Stimulated activated CD4-positive, alpha-beta T cell treated with anti-CD3 and anti-CD28 coated beads, Interleukin-1b, Interleukin-23, amount 100 ng/mL, for 48 hours (primary cell): ENCODE results near the gene SULT1B1.
"Not testable (repeated sequence)": the region's sequence is repeated elsewhere in the genome, so short reads cannot be mapped to it uniquely, and the experiment has no call there.

Experiments
- DNase-seq: peaks from one replicate; pipeline ENCODE4 v3.0.0-alpha.2; 2020

SULT1B1 gene

DNA sequence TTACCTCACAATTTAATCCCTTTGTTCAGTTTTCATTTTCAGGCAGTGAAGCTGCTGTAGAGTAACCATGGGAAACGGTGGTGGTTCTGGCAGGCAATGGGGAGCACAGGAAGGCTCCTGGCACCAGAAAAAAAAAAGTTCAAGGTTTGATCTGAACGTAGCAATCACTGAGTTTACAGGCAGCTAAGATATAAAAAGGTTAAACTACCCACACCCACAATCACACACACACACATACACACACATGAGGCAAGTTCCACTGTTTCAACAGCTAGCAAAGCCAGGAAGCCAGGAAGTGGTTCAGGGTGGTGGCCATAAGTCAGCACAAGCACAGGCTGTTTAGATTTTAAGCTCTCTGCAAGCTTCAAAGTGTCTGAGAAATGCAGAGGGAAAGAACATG is at the start of gene SULT1B1:
SULT1B1 (minus strand) TSS at position 166 of the 400 bp plus-strand sequence. CDS start 5,403 bp downstream, outside the sequence.
- DNase-seq = peak; percentile 31

DNA sequence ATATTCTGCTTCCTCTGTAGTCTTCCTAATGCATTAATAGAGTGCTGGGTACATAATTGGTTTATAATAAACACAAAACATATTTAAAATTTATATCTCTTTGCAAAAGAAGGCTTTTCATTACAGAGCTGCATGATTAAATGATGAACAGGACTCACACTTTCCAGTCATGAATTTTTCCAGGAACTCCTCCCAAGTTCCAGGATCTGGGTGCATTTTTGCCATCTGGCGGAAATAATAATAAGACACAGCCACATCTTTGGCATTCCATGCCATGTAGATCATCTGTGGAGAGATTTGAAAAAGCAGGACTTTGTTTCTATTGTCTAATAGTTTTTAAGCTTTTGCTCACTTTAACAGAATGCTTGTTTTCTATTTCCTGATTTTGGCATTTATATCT is 40.2 kb upstream of the SULT1B1 start:
- DNase-seq = no peak

DNA sequence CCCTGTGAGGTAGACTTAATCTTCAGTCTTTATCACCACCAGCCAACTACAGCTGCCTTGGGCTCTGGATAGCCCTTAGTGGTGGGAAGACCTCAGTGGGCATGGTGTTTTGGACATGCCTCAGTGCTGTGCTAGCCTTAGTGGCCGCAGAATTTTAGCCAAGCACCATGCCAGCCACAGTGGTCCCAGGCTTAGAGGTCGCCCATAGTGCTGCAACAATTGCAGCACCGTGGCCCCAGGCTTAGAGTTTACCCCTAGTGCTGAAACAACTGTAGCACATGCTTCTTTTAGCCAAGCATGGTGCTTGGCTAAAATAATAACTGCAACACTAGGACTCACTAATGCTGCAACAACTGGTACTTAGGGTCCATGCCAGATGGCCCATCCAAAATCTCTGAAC is 38.9 kb upstream of the SULT1B1 start:
- DNase-seq = no peak

GRCh38 chr4:69793732-69794131 is 33.3 kb upstream of the SULT1B1 start:
- DNase-seq = no peak

DNA sequence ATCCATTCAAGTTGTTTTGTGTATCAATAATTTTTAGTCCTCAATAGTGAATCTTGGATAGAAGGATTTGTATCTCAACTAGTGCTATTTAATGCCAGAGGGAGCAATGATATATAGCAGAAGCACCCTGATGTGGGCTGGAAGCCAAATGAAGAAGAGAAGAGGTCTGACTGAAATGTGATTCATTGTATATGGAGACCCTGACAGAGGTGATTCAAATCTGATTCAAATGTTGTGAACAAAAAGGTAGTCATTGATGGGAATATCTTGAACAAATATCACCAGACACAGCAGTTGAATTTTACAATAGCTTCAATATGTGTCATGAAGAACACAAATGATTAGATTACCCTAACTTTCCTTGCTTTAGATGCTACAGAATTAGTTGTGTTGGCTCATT is 27.5 kb upstream of the SULT1B1 start:
- DNase-seq = no peak

GRCh38 chr4:69786547-69786946 is 26.1 kb upstream of the SULT1B1 start:
- DNase-seq = no peak

DNA sequence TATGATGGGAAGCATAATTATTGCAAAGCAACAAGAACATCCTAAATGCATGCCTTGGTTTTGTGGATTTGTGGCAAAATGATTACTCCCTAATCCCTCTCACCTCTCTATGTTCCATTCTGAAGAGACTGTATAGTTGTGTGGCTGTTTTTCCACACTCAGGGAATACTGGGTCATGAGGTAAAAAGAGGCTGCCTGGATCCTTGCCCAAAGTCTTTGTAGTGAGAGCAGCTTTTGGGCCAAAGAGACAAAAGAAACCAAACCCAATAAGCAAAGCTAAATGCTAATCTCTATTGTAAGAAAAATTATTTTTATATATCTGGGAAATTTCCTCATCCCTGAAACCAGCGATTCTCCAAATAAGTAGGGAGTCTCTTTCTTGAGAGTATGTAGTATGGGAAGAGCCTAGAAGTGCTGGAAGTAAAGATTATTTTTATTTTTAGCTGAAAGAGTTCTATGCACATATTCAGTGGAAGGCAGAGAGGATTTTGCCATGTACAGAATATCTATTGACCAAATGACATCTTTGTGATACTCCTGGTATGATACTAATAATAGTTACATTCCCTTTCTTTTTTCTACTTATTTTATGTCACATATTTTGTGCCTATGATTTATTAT is 24.9 kb upstream of the SULT1B1 start:
- DNase-seq = no peak

GRCh38 chr4:69782651-69783310 is 22.4 kb upstream of the SULT1B1 start:
- no peak for DNase-seq

DNA sequence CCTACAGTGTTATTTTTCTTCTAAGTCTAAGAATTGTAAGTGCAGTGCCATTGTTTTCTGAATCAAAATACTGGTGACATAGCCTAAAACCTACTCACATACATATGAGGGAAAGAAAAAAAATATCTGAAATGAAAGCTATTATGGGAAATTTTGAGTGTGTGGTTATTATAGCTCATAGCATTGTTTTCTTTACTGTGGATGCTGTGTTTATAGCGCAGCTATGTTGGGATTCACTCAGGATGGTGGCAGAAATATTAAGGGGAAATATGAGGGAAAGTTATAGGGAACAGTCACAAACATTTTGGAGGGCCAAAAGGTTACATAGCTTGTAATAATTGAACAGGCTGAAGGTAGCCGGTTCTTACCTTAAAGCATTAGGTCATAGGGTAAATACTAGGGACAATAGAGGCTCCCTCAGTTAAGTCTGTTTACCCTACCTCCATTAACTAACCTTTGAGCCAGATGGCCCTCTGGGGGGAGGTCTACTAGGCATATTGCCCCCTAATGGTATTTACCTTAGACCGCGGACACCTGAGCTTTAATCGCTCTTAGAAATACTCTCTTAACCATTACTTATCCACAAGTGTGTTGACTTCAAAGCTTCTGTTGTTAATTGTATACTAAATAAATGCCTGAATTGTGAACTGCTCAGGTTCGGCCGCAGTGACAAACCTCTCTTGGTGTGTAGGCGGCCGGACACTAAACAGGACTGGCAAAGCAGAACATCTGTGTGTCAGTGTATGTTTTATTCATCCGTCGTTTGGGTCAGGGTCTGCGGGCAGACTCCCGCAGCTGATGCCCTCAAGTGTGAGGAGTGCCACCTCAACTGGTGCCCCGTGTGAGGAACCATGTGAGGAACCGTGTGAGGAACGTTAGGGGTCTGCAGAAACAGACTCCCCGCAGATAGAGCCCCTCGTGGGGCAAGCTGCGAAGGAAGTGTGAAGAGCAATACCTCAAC is 21.3 kb upstream of the SULT1B1 start:
- no peak for DNase-seq

- DNase-seq = no peak
Measured at GRCh38 chr4:69780141-69780540, 19.7 kb upstream of the SULT1B1 start.

- DNase-seq = no peak
Measured at GRCh38 chr4:69776696-69777095, 16.3 kb upstream of the SULT1B1 start.

GRCh38 chr4:69775321-69775867 is 15.0 kb upstream of the SULT1B1 start:
- DNase-seq = no peak

DNA sequence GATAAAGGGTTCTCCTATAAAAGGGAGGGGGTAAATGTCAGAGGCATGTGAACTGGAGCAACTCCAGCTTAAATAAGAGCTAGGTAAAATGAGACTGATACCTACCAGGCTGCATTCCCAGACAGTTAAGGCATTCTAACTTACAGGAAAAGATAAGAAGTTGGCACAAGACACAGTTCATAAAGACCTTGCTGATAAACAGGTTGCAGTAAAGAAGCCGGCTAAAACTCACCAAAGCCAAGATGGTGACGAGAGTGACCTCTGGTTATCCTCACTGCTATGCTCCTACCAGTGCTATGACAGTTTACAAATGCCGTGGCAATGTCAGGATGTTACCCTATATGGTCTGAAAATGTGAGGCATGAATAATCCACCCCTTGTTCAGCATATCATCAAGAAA is 13.1 kb upstream of the SULT1B1 start:
- no peak for DNase-seq

DNA sequence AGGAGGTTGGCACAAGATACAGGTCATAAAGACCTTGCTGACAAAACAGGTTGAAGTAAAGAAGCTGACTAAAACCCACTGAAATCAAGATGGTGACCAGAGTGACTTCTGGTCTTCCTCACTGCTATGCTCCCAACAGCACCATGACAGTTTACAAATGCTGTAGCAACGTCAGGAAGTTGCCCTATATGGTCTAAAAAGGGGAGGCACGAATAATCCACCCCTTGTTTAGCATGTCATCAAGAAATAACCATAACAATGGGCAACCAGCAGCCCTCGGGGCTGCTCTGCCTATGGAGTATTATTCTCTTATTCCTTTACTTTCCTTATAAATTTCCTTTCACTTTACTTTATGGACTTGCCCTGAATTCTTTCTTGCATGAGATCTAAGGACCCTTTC is 8.1 kb upstream of the SULT1B1 start:
- DNase-seq = not testable (repeated sequence)

DNA sequence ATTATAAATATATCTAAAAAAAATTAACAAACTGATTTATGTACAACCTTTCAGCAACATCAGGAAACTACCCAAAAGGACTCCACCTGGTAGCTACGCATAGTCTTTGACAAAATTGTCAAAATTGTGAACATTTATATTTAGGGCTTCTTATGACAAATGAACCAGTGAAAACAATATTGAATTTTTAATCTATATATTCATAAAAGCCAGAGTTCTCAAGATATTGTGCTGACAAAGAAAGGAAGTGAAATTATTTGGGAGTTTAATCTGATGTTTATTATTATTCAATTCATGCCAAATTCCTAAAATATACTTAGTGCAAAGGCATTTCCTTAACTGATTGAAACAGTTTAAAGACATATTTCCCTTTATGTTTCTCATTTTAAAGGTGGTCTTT is 5.3 kb upstream of the SULT1B1 start:
- DNase-seq = no peak

GRCh38 chr4:69764311-69764710 is 3.9 kb upstream of the SULT1B1 start:
- DNase-seq = no peak

- no peak for DNase-seq
Measured at GRCh38 chr4:69763233-69763632, 2.8 kb upstream of the SULT1B1 start.

- no peak for DNase-seq
Measured at GRCh38 chr4:69759189-69759604, 1.2 kb downstream of the SULT1B1 start.

GRCh38 chr4:69757464-69757863 is 3.0 kb downstream of the SULT1B1 start:
- no peak for DNase-seq

- no peak for DNase-seq
Measured at GRCh38 chr4:69754926-69755580, 5.4 kb downstream of the SULT1B1 start.

DNA sequence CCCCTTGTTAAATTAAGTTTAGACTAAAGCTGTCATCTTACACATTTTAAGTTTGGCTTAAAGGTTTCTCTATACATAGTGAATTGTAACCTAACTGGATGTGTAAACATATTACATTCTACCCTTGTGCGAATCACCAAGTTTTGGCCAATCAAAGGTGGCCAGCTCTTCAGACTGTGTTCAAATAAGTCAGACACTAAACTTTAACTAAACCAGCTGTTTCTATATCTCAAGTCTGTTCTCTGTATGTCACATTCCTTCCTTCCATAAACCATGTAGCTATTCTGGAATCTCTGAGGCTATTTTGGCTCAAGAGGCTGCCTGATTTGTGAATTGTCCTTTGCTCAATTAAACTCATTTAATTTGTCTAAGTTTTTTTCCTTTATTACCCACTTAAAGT is 6.7 kb downstream of the SULT1B1 start:
- no peak for DNase-seq

GRCh38 chr4:69750346-69750745 is 10.1 kb downstream of the SULT1B1 start:
- no peak for DNase-seq

GRCh38 chr4:69749771-69750170 is 10.6 kb downstream of the SULT1B1 start:
- no peak for DNase-seq
